Lower leg skin (tissue), 4 donors: ENCODE results near the gene TAOK3. TPM values are rescaled to one million over a fixed set of nuclear protein-coding genes. Genes with fewer than 3 reads are reported as not detected.

Experiments used
- DNase-seq, 2 donors: peaks; one replicate each; pipeline ENCODE4 v3.0.0-alpha.2; 2019; ENCODE audit warnings: low spot score in 2 of 2
- H3K4me3 ChIP-seq: fragments of 200-600 bp; sonication (generic); 2 replicates; pipeline ENCODE4 v1.5.1; 2017; ENCODE audit warnings: mild to moderate bottlenecking, low read depth; ENCODE audit not compliant: poor library complexity, severe bottlenecking
- CTCF ChIP-seq, 3 donors: fragments of 450-650 bp; IDR thresholded peaks; one replicate each; pipeline ENCODE4 v1.5.1; 2016; ENCODE audit warnings: antibody characterized with exemption in 3 of 3, mild to moderate bottlenecking in 3 of 3, moderate library complexity in 2 of 3
- POLR2A ChIP-seq, 2 donors: fragments of 450-650 bp; IDR thresholded peaks; one replicate each; pipeline ENCODE4 v1.6.1; 2016 to 2017; ENCODE audit warnings: antibody characterized with exemption in 2 of 2, mild to moderate bottlenecking in 1 of 2, moderate library complexity in 1 of 2
- WGBS, 2 donors: methylation state at CpG; one replicate each; pipeline ENCODE4 v1.1.5; 2018; 5-methylcytosine and 5-hydroxymethylcytosine counted together
- intact Hi-C: fragments of 100-400 bp; cut with DNase I; formaldehyde crosslinking; loops from one replicate; pipeline ENCODE4 v1.15.0; 2023; ENCODE audit warnings: low total_unique reads
- total RNA-seq, 4 donors: library from RNA; depleted of rRNA; stranded (reverse); fragments of >200 nt; gene quantifications; one replicate each; pipeline ENCODE4 v1.1.0, GENCODE V29; 2016

The TAOK3 gene
- total RNA-seq, 4 donors from 2014 or later, result 15.7 to 46.6 (median 24.7) TPM

- WGBS, 2 donors, result 31 to 34% methylated on average over 3 of the region's 3 CpGs
- no peak for TF ChIP-seq CTCF (IDR thresholded peaks at IDR 0.05)
- no peak for TF ChIP-seq POLR2A (IDR thresholded peaks at IDR 0.05)
- no peak overlapping the region for H3K4me3 ChIP-seq
- no peak for DNase-seq
- intact Hi-C loops, result no loop called here
Observed at GRCh38 chr12:118370601-118371000, 2.1 kb downstream of the TAOK3 start.

GRCh38 chr12:118368821-118369220 is 3.9 kb downstream of the TAOK3 start:
- intact Hi-C loops, result no loop called here
- WGBS, 2 donors, result 91 to 95% methylated on average over 4 of the region's 4 CpGs
- TF ChIP-seq POLR2A (IDR thresholded peaks at IDR 0.05) (no peak), CTCF (IDR thresholded peaks at IDR 0.05) (no peak)
- H3K4me3 ChIP-seq, result no peak overlapping the region
- DNase-seq, result peak in 1 of 2 donors; percentile 46

DNA sequence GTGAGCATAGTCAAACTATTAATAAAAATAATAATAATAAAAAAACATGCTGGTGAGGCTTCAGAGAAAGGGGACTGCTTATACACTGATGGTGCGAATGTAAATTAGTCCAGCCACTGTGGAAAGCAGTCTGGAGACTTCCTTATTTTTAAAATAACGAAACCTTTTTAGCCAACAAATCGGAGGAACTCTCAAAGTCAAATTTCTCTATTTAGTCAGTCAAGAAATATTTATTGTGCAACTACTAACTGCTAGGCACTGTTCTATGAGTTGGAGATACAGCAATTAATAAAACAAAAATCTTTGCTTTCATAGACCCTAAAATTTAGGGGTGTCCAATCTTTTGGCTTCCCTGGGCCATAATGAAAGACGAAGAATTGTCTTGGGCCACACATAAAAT is 10.8 kb downstream of the TAOK3 start:
- TF ChIP-seq CTCF (IDR thresholded peaks at IDR 0.05) (no peak), POLR2A (IDR thresholded peaks at IDR 0.05) (no peak)
- H3K4me3 ChIP-seq, result no peak overlapping the region
- intact Hi-C loops, result no loop called here
- DNase-seq, result no peak
- WGBS, 2 donors, result 89 to 95% methylated on average over 4 of the region's 4 CpGs

- WGBS, 2 donors, result 74 to 79% methylated on average over 5 of the region's 5 CpGs
- DNase-seq, result no peak
- TF ChIP-seq CTCF (IDR thresholded peaks at IDR 0.05) (no peak), POLR2A (IDR thresholded peaks at IDR 0.05) (no peak)
- intact Hi-C loops, result no loop called here
- H3K4me3 ChIP-seq, result no peak overlapping the region
Observed at GRCh38 chr12:118361092-118361404, 11.7 kb downstream of the TAOK3 start.

DNA sequence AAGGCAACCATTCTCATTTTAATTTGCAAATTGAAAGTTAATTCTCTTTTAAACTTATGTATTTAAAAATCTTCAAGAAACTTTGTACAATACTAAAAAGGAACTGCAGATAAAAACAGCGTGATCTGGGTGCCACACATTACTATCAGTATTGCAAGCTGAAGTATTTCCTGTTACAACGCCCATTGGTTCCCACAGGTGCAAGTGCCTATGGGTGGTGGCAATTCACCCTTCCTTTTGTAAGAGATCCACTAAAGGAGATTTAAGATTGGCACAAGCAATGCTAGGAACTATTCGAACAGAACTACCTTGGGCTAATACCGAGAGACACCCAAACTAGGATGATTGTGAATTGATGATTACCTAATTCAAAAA is 13.2 kb downstream of the TAOK3 start:
- 82 to 84% methylated on average over 4 of the region's 4 CpGs for WGBS, 2 donors
- no peak for TF ChIP-seq POLR2A (IDR thresholded peaks at IDR 0.05)
- no peak for TF ChIP-seq CTCF (IDR thresholded peaks at IDR 0.05)
- H3K4me3 ChIP-seq, result no peak overlapping the region
- no peak for DNase-seq
- intact Hi-C loops, result no loop called here
